Stimulated activated CD4-positive, alpha-beta T cell treated with anti-CD3 and anti-CD28 coated beads, TNF-alpha, amount 100 ng/mL, for 48 hours (primary cell): ENCODE data around the gene ITPR2.

ENCODE experiments used
- DNase-seq, 3 donors: peaks; one replicate each; pipeline ENCODE4 v3.0.0-alpha.2; 2020; ENCODE audit warnings: low read depth in 3 of 3

ITPR2 gene

DNA sequence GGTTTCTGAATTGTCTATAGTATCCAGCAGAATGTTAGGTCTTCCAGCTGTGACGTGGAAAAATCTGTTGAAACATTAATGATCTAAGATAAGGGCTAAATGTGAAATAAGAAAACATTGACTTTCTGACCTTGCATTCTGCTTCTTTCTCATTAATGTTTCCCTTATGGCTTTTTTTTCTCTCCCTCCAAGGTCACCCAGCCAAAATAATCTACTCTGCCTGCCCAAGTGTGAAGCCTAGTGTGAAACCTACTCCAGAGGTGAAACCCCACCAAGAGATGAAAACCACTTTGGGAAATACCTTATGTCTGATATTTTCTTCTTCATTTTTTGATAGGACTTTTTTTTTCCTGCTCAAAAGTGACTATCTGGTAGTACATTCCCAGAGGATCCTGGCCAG is 529.6 kb downstream of the ITPR2 start:
- no peak for DNase-seq

DNA sequence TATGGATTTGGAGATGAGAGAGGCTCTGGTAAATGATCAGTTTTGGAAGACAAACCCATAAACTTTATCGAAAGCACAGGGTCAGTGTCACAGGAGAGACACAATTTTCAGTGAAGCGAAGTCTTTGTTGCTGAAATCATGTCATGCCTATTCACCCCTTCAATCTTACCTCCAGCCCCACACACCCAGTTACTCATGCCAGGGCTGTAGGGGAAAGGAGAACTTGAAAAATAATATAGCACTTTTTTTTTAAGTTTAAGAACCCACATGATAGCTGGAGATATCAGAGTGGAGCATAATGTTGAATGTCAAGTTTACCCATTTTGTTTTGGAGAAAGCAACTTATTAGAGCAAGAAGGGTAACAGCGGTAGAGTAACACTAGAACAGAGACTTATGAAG is 530.2 kb downstream of the ITPR2 start:
- no peak for DNase-seq

DNA sequence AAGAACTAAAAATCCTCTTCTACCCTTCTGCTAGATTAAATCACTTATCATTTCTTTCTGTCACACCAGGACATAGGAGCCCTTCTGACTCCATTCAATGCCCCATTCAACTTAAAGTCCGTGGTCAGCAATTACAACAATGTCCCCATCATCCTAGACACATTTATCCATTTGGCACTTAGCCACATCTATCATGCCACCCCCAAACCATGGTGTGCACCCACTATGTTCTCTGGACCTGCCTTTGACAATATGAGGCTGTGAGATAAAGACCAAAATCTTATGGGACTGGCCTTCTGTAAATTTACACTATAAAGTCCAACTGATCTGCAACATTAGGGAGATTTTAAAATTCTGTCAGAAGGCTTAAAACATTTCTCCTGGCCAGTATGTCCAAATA is 533.2 kb downstream of the ITPR2 start:
- no peak for DNase-seq

DNA sequence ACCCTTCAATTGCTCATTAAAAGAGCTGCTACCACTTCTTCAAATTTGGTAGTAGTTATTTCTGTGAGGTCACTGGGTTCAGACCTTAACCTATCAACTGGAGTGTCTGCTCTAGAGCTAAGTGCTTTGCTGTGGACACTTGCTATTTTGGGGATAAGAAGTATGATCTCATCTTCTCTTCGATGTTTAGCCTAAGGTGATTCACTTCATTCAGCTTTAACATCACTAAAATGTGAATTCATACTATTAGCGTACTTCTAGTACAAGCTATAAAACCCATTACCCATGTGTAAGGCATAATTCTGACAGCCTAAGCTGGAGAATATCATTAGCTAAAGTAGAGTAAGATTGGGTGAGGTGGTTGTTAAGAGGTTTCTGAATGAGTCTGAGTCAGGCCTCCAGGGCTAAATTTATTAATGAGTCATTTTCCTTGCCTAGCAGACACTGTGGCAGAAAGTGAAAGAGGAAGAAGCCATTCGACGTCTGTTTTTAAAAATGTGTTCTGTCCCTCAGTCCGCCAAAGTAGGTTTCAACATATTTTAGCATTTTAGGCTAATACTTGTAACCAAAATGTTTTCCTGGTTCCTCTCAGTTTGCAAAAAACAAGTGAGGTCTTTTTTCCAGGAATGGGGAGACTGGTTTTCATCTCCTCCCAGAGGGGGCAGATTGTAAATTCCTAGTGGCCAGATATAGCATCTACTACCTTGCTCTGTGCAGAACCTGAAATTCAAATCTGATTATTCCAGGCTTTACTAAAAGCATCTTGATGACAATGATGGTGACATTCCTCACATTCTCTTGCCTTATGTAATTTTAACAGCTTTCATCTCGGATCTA is 534.0 kb downstream of the ITPR2 start:
- no peak for DNase-seq

DNA sequence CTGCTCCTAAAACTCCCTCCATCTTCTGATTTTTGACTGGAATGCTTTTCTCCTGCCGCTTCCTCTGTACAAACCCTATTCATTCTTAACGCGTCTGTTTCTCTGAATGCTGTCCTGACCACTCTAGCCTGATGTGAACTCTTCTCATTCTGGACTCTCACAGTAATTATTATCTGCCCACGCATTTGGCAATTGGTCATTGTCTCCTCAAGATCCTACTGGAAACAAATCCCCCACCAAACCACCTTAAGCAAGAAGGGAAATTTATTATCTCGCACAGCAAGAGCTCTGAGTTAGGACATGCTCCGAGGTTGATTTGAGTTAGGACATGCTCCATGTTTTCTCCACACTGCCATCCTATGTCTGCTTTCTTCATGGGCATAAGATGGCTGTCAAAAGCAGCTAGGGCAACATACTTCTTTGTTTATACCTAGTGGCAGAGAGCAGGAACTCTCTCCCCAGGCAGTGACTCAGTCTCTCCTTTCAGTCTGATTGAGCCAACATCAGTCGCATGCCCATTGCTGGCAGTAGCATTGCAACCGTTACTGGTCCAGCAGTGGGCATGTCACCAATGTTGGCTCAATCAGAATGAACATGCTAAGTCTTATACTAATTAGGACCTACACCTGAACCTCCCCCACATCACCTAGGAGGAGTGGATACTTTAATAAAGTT is 535.5 kb downstream of the ITPR2 start:
- no peak for DNase-seq

DNA sequence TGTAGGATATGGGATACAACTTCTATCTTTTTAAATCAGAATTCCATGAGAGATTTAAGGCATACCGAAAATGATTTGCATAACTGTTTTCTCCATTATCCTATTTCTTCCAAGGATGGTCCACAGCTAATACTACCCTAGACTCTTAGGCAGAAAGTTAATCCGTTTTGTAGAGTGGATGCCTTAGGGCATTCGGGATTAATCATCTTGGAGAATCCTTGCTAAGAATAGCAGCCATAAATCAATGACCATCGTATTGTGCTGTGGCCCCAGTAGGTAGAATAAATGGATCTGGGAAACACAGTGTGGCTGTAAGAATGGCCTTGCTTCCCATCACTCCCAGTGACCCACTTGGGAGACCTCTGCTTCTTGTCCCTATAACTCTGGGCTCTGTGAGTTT is 538.0 kb downstream of the ITPR2 start:
- no peak for DNase-seq

DNA sequence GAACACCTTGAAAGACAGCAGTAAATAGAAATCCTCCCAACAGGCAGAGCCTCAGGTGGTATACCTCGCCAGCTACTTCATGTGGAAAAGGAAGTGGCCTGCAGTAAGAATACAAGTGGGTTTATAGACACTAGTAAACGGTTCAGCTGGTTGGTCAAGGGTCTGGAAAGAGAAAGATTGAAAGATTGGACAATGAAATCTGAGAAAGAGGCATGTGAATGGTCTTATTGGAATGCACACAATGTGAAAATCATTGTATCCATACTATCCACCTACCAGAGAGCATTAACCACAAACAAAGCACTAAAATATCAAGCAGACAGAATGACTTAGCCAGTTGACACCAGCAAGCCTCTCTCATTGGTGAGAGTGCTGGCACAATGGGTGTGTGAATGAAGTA is 539.4 kb downstream of the ITPR2 start:
- DNase-seq: no peak

DNA sequence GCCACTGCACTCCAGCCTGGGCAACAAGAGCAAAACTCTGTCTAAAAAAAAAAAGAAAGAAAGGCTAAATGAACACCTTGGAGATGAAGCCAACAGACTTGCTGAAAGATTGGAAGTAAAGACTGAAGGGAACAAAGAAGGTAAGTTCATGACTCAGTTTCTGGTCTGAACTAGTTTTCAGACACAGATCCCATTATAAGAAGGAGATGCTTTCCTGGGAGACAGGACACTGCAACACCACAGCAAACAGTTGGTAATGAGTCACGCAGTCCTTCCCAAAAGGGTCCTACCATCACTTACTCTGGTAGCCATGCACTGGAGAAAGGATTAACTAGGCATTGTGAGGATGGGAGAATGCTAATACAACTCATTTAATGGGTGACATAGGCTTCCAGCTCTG is 540.4 kb downstream of the ITPR2 start:
- DNase-seq: no peak

DNA sequence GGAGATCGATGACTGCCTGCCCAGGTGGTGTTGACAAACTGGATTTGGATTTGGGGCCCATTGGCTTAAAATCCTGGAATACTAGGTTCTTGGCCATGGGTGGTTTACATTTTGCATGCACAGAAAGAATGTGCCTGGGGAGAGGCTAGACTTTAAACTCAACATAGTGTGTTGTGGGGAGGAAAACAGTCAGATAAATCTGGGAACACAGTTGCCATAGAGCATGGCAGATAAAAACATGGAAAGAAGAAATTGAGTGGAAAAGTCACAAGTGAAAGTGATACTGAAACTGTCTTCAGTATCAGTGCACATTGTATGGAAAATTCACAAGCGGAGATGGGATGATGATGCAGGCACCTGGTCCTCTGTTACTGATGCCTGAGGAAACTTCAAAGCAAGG is 542.4 kb downstream of the ITPR2 start:
- no peak for DNase-seq

DNA sequence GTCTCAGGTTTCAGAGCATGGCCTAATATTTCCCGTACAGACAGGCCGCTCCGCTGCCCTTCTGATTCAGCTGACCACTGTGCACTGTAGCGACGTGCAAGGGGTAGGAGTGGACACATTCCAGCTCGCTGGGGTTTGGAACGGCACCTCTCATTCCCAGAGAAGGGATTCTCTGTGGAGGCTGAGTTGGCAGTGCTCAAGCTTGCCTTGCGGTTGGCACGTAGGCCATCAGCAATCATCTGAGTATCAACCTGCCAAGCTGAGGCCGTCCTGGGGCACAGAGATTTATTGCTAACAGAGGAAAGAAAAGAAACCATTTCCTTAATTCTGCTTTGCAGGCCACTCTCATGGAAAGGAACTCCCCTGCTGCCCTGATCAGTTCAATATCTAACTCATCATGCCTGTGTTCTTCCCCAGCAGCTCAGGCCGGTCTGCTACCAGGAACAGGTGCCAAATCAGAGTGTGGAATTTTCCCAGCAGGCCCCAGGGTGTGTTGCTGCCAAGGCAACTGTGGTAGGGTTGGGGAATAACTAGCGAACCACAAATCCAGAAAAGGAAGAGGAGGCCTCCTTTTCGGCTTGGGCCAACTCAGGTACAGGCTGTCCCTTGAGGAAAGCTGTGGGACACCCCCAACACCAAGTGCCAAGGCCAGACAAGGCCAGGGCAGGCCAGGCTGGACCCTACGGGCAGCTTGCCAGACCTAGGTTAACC is 545.2 kb downstream of the ITPR2 start:
- DNase-seq: no peak
